Ishikawa (cell line): Measurements from ENCODE around the gene ZBTB5.

Experiments
- CREB1 ChIP-seq: IDR thresholded peaks from 2 replicates; pipeline ENCODE4 v1.6.1; 2012; ENCODE audit warnings: low read depth
- EGR1 ChIP-seq: IDR thresholded peaks from 2 replicates; pipeline ENCODE4 v1.6.1; 2012
- EP300 ChIP-seq: IDR thresholded peaks from 2 replicates; pipeline ENCODE4 v1.6.1; 2012; ENCODE audit warnings: borderline replicate concordance
- FOXM1 ChIP-seq: IDR thresholded peaks from 2 replicates; pipeline ENCODE4 v1.6.1; 2012; ENCODE audit warnings: low read depth, borderline replicate concordance
- NFIC ChIP-seq: IDR thresholded peaks from 2 replicates; pipeline ENCODE4 v1.6.1; 2012
- RAD21 ChIP-seq: IDR thresholded peaks from 2 replicates; pipeline ENCODE4 v1.6.1; 2012; ENCODE audit warnings: low read depth
- TAF1 ChIP-seq: IDR thresholded peaks from 2 replicates; pipeline ENCODE4 v1.6.1; 2012; ENCODE audit warnings: low read depth, mild to moderate bottlenecking
- TEAD4 ChIP-seq: IDR thresholded peaks from 2 replicates; pipeline ENCODE4 v1.6.1; 2012
- TF ChIP-seq, protein P1 (sequence below): IDR thresholded peaks from 2 replicates; pipeline ENCODE4 v1.6.1; 2012

Gene ZBTB5

DNA sequence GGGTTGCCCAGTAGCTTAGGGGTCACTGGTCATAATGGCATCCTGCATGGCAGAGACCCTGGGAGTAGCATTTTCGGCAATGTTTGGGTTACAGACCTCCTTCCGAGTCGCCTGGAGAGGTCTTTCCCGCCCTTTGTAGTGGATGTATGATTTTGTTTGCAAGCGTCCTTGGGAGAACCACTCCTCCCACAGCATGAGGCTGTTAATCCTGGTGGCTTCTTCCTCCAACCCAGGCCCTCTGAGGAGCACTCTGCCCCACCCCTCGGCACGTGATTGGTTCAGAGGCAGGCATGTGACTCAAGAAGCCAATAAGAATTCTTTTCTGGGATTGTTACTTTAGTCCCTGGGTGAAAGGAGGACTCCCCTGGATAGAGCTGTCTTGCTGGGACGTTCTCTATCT lies 73.0 kb downstream of the ZBTB5 start:
- no peak for TF ChIP-seq EP300
- TF ChIP-seq, protein P1, sequence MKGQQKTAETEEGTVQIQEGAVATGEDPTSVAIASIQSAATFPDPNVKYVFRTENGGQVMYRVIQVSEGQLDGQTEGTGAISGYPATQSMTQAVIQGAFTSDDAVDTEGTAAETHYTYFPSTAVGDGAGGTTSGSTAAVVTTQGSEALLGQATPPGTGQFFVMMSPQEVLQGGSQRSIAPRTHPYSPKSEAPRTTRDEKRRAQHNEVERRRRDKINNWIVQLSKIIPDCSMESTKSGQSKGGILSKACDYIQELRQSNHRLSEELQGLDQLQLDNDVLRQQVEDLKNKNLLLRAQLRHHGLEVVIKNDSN, result peak; percentile 74
- no peak for TF ChIP-seq NFIC
- TF ChIP-seq TAF1, result no peak
- no peak for TF ChIP-seq TEAD4
- no peak for TF ChIP-seq FOXM1

DNA sequence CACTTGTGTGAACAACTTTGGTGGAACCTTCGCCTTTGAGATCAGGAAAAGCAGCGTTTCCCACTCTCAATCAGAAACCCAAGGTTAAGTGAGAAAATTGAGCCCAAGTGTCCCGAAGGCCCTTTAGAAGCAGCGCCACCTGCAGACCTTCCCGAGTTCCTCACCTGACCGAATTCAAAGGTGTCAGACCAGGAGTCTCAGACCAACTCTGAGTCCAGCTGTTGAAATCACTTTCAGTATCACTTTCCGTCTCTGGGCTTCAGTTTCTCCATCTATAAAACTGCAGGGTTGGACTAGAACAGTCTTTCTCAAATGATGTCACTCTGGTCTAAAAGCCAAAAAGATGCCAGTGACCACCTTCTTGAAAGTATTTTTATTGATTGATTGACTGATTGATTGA lies 74.5 kb downstream of the ZBTB5 start:
- TF ChIP-seq EGR1, result no peak
- TF ChIP-seq RAD21, result peak; percentile 75
- no peak for TF ChIP-seq CREB1
- TF ChIP-seq EP300, result no peak
